Fibroblast of skin of right quadriceps (primary cell): ENCODE measurements around the gene DTL.
"Not testable (repeated sequence)": the region's sequence is repeated elsewhere in the genome, so short reads cannot be mapped to it uniquely, and the experiment has no call there.

Source experiments
- DNase-seq: peaks from one replicate; pipeline ENCODE4 v3.0.0-alpha.2; 2013

Gene DTL, protein sequence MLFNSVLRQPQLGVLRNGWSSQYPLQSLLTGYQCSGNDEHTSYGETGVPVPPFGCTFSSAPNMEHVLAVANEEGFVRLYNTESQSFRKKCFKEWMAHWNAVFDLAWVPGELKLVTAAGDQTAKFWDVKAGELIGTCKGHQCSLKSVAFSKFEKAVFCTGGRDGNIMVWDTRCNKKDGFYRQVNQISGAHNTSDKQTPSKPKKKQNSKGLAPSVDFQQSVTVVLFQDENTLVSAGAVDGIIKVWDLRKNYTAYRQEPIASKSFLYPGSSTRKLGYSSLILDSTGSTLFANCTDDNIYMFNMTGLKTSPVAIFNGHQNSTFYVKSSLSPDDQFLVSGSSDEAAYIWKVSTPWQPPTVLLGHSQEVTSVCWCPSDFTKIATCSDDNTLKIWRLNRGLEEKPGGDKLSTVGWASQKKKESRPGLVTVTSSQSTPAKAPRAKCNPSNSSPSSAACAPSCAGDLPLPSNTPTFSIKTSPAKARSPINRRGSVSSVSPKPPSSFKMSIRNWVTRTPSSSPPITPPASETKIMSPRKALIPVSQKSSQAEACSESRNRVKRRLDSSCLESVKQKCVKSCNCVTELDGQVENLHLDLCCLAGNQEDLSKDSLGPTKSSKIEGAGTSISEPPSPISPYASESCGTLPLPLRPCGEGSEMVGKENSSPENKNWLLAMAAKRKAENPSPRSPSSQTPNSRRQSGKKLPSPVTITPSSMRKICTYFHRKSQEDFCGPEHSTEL

DNA sequence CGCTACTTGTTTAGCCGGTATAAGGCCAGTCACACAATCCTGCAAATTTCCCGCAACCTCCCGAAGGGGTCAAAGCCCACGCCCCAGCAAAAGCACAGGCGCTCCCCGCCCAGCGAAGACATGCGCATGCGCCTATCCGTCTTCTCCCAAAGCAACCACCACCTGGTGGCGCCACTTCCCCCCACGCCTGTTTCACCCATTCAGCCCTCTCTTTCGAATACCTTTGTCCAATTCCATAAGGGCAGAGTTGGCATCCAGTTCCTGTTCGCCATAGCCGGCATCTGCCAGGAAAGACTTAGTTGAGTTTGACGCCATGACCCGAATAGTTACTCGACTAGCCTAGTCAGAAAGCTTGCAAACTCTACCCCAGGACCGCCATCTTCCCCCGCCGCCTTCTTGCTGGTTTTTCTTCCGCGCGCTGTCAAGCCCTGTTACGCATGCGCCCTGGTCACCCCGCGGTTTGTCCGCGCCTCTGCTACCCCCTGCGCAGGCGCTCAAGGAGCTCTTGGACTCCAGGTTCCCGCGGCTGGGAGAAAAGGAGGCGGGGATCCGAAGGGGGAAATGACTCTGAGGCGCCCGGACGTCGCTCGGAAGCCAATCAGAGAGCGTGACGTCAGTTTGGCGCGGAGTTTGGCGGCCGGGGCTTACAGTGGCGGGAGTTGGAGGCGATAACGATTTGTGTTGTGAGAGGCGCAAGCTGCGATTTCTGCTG is at the start of gene DTL, which contains the start of gene INTS7:
TSS of gene DTL (plus strand) at position 626 of the 712 bp plus-strand sequence. CDS start 143 bp downstream, outside the sequence.
TSS of gene INTS7 (minus strand) at position 435 of the 712 bp plus-strand sequence. CDS start at position 315, 120 bp downstream.
- DNase-seq, result peak; percentile 99

DNA sequence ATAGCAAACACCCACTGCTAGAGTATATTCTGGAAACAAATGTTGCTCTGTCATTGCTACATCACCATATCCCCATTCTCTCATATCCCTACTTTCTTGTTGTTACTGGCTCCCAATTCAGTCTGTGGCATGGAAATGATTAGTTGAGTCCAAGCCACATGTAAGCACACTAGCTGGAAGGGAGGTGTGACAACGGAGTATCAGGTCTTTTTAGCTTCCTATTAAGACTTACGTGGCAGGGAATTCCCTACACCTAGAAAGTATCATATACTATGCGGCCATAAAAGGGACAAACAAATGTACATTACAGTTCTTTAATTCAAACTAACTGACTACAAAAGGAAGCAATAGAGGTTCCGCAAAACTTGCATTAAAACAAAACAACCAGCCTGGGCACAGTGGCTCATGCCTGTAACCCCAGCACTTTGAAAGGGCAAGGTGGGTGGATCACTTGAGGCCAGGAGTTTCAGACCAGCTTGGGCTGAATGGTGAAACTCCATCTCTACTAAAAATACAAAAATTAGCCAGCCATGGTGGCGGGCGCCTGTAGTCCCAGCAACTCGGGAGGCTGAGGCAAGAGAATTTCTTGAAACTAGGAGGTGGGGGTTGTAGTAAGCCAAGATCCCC is 48.8 kb upstream of the DTL start:
- DNase-seq, result no peak

DNA sequence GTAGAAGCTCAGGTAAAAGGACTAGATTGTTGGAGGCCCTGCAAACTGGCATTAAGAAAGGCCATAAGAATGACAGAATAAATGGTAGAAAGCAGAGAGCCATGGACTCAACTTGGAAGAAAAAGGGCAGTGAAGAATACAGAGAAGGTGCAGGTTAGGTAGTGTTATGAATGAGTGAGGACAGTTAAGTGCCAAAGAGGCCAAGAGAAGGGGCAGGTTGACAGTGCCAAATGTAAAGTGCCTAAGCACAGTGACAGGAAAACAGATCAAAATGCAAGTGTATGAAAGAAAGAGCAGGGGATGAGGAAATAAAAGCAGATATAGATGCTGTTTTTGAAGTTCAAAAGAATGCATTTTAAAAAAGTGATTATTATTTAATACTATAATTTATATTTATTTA is 43.9 kb upstream of the DTL start:
- DNase-seq, result no peak

DNA sequence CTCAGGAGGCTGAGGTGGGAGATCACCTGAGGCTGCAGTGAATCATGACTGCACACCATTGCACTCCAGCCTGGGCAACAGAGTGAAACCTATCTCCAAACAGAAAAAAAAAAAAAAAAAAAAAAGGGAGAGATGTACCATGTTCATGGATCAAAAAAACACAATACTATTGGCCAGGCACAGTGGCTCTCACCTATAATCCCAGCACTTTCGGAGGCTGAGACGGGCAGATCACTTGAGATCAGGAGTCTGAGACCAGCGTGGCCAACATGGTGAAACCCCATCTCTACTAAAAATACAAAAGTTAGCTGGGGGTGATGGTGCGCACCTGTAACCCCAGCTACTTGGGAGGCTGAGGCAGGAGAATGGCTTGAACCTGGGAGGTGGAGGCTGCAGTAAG is 38.1 kb upstream of the DTL start:
- not testable (repeated sequence) for DNase-seq

DNA sequence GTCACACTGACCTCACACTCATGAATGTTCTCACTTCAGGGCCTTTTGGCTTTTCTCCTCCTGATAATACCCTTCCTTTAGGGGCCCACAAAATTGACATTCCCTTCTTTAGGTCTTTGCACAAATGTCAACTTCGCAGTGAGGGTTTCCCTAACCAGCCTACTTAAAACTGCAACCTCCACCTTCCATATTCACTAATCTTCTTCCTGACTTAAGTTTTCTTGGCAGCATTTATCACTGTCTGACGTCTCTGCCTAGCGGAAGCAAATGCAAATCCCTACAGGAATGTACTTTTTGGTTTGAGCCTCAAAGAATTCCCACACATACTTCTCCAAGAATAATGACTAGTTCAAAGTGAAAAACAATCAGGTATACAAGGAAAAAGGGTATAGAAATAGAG is 33.0 kb upstream of the DTL start:
- DNase-seq, result no peak

DNA sequence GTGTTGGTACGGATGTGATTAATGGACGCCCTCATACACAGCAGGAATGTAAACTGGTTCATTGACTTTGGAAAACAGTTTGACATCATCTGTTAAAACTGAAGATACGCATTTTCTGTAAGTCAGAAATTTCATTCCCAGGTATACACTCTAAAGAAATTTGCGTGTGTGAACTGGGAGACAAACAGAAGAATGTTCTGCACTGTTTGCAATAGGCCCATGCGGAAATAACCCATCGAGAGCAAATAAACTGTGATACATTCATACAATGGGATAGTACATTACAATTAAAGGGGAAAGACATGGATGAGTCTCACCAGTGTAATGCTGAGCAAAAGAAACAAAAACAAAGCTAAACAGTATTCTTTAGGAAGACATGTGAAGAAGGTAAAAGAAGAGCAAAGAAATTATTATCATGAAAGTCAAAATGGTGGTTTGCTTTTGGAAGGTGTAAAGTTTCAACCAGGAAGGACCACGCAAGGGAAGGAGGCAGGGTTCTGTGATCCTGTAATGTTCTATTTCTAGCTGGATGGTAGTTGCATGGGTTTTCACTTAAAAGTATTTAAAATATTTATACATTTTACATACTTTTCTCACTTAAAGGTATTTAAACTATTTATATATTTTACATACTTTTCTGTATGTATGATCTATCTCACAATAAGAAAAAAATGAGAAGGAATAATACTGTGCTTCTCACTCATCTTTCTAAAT is 30.5 kb upstream of the DTL start:
- DNase-seq, result peak; percentile 12

DNA sequence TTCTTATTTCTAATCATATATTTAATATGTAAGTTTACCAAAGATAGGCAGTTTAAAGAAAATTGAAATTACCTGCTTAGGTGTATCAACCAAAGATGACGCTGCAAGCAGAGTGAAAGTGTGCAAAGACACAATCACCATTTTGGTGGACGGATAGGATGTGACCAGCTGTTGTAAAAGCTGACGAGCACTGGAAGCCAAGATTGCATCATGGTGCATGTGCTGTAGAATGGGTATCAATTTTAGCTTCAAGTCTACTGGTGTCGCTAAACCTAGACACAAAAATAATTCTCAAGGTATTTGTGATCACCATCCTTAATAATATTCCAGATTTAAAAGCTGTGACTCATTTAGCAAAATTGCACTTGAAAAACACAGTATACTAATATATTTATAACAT is 28.4 kb upstream of the DTL start:
- DNase-seq, result no peak

DNA sequence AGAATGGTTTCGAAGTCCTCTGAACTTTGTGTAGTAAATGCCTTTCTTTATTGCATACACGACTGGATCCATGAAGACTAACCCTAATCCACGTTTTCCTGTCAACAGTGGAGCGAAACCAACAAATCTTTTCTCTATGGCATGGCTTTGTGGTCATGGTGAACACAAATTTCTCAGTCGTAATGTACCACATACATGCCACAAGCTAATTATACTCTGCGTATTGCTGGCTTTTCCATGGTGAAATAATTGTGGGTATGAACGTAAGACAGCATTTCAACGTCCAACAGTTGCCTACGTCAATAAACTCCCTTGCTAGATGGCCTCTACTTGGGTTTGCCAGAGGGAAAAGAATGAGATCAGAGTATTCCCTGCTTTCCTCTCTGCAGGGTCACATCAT is 27.7 kb upstream of the DTL start:
- DNase-seq, result peak; percentile 76

DNA sequence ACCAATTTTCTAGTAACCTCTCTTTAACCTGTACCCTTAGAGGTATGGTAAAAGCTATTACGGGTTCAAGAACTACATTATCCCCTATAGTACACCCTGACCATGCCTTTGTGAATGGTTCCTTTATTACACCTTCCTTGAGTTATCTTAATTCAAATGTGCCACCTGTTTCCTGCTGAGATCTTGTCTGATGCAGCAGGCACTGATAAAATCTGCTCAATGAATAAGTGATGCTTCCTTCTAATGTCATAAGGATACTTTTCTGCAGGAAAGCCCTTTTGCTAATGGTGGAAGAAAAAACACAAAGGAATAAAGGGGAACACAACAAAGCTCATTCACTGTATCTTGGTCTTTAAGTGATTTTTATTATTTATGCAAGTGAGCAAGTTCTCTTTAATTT is 26.0 kb upstream of the DTL start:
- no peak for DNase-seq

DNA sequence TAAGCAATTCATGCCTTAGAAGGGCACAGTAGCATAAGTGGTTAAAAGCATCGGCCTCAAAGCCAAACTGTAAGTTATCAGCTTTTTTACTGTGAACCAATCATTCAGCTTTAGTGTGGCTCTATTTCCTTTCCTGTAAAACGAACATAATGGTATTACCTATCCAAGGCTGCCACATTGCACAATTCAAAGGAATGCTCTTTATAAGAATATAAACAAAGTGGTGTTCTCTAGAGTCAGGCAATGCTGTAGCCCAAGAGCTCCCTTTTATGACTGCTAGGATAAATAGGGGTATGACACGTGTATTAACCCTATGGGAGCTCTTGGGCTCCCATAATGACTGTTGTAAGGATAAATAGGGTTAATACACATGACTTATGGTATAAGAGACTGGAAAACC is 25.5 kb upstream of the DTL start:
- no peak for DNase-seq

DNA sequence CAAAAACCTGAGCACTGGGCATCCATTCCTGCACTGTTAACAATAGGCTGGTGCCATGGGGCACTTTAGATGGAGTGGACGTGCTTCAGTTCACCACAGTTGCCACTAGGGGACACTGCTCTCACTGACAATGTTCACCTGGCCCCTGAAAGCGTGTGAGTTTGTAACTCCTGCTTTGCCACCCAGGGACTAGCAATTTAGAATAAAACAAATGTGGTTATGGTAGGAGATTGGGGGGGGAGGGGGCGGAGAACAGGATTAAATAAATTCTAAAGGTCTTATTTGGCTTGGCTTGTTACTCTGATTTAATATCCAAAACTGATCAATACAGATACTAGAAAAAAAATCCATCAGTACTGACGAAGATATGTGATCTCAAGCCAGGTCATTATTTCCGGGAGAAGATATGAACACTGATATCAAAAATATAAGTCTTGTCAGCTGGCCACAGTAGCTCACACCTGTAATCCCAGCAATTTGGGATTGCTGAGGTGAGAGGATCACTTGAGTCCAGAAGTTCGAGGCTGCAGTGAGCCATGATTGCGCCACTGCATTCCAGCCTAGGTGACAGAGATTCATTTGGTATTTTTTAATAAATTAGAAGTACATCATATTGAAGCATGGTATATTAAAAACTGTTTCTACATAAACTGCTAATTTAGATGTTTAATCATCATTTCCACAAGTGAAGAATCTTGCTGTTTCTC is 23.4 kb upstream of the DTL start:
- peak; percentile 58 for DNase-seq

DNA sequence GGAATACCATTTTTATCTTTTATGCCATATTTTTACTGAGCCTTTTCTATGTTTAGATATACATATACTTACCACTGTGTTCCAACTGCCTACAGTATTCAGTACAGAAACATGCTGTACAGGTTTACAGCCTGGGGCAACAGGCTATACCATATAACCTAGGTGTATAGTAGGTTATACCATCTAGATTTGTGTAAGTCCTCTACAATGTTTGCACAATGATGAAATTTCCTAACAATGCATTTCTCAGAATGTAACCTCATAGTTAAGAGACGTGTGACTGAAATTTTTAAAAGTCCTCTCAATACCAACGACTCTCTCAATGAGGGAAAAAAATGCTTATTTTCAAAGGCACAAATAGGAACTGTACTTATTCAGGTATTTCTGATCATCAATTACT is 21.9 kb upstream of the DTL start:
- no peak for DNase-seq

DNA sequence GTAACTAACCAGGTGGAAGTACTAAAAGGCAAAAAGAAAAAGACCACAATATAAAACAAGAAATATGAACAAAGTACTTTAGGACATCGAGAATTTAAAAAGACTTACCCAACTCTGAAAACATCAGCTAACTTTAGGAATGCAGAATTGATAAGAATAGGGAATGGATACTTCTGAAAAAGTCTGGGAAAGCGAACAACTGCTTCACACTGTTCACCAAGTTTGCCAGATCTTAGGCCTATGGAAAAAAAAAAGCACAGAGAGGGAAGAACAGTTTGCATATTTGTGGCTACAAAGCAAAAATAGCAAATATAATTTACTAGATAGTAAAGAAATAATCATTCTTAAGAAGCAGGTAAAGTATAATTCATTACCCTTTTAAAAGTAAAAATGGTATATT is 14.6 kb upstream of the DTL start:
- no peak for DNase-seq

DNA sequence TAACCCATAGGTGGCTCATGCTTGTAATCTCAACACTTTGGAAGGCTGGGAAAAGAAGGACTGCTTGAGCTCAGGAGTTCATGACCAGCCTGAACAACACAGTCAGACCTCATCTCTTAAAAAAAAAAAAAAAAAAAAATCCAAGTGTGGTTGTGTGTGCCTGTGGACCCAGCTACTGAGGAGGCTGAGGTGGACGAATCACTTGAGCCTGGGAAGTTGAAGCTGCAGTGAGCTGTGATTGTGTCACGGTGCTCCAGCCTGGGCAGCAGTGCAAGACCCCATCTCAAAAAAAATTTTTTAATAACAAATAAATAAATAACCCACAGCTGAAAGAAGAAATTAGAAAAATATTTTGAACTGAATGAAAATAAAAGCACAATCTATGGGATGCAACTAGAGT is 14.0 kb upstream of the DTL start:
- no peak for DNase-seq

DNA sequence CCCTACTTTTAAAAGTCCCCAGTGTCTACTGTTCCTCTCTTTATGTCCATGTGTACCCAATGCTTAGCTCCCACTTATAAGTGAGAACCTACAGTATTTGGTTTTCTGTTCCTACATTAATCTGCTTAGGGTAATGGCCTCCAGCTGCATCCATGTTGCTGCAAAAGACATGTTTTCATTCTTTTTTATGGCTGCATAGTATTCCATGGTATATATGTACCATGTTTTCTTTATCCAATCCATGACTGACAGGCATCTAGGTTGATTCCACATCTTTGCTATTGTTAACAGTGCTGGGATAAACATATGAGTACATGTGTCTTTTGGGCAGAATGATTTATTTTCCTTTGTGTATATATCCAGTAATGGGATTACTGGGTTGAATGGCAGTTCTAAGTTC is 12.6 kb upstream of the DTL start:
- DNase-seq, result not testable (repeated sequence)

DNA sequence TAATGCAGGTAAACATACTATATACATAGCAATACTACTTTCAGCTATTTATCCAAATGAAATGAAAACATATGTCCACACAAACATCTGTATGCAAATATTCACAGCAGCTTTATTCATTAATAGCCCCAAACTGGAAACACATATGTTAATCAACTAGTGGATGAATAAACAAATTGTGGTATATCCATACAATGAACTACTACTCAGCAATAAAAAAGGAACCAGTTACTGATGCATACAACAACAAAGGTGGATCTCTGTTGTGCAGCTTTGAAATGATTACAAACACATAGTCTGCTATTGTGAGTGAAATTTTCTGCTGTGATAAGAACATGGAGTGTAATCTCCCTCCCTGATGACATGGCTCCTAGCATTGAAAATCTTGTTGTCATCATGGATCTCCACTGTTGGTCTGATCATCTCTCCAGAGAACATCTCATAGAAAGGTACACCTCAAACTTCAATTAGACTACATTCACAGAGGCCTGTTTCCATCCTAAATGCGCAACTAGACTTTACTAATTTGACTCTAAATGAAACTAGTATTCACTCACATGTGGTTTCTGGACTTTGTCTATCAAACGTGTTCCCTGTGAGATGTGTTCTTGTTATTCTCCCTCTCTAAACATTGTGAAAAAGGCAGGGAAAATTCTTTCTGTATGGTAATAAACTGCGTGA is 10.9 kb upstream of the DTL start:
- DNase-seq, result no peak

DNA sequence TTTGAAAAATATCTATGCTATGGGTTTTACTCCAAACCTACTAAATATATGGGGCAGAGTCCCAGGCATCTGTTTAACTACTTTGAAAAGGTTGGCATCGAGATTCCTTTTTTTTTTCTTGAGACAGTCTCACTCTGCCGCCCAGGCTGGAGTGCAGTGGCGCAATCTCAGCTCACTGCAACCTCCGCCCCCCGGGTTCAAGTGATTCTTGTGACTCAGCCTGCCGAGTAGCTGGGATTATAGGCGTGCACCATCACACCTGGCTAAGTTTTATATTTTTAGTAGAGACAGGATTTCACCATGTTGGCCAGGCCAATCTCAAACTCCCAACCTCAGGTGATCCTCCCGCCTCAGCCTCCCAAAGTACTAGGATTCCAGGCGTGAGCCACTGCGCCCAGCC is 7.8 kb upstream of the DTL start:
- DNase-seq, result not testable (repeated sequence)

DNA sequence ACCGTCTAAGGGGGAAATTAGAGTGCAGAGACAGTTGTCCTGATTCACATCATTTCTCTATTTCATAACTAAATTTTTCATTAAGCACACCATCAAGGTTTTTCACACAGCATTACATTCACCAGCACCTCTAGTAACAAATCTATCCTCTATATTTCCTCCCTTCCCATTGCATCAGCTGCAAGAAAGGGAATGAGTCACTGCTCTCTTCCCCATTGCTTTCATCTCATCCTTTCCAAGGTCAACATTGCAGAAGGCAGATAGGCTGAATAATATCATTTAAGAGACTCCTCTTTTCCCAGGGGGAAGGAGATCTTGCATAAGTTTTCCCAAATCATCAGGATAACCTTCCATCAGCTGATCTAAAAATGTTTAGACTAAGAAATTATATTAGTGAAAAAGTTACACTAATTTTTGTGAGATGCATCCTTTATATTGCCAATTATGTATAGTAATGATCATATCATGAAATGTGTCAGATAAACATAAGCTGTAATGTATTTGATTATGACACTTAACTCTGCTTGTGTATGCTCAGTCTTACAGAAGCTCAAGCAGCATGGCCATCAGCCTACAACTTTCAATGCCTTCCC is 4.5 kb upstream of the DTL start:
- DNase-seq, result peak; percentile 92

DNA sequence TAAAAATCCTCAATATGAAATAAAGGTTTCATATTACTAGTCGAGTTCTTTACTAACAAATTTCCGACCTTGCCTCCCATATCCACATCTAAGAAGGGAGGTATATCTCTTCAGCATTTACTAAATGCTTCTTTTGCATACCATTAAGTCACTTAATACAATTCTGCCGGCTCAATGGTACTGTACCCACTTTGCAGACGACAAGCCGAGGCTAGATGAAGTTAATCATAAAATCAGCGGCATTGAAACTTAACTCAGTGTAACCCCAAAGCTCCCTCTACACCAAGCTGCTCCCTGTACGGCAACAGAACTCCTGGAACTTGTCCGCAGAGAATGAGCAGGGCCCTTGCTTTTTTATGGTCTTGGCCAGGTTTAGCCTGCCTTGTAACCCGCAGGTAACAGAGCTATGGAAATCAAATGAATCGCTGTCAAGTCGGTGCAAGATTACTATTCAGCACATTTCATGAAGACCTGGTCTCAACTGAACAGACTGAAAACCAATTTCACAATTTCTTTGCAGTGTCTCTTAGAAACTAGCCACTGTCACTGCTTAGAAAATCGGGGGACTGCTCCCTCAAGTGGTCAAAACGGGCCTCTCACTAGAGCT is 929 bp upstream of the DTL start:
- DNase-seq, result no peak
